Fibroblast of lung (primary cell): ENCODE data around the gene ADCY4.

Experiments used
- CTCF ChIP-seq, 2 donors: IDR thresholded peaks in 1 of 2; conservative IDR thresholded peaks in 1 of 2; 1 replicate in 1 of 2; 2 replicates in 1 of 2; pipeline ENCODE4 v1.5.1; 2011 to 2012; ENCODE audit warnings: low read length in 2 of 2, control low read depth in 1 of 2, inconsistent platforms in 1 of 2, low read depth in 1 of 2, mild to moderate bottlenecking in 1 of 2
- EZH2 ChIP-seq: IDR thresholded peaks from 2 replicates; pipeline ENCODE4 v1.5.1; 2012; ENCODE audit warnings: low read length, control low read depth, mild to moderate bottlenecking; ENCODE audit errors: missing control alignments

- TF ChIP-seq CTCF (conservative IDR thresholded peaks at IDR 0.05 in 1 of 2, IDR thresholded peaks at IDR 0.05 in 1 of 2; ENCODE audit: low read depth in 1 of 2, low read length in 2 of 2) (no peak), EZH2 (no peak)
These were observed 32.8 kb upstream of the ADCY4 start, which contains the start of gene NFATC4 for GRCh38 chr14:24367514-24368211.
